Stimulated activated CD8-positive, alpha-beta memory T cell treated with anti-CD3 and anti-CD28 coated beads, Interleukin-7, amount 100 ng/mL, for 48 hours (primary cell): Measurements from ENCODE around the gene ACP1.

Source experiments
- DNase-seq, 2 donors: peaks; one replicate each; pipeline ENCODE4 v3.0.0-alpha.2; 2020; ENCODE audit warnings: low read depth in 1 of 2; ENCODE audit errors: extremely low read depth in 1 of 2

Gene ACP1

GRCh38 chr2:279956-280649, 15.4 kb downstream of the ACP1 start:
- no peak for DNase-seq

- no peak for DNase-seq
Measured at GRCh38 chr2:280650-281110, 15.9 kb downstream of the ACP1 start.

GRCh38 chr2:281381-281780, 16.6 kb downstream of the ACP1 start:
- no peak for DNase-seq

GRCh38 chr2:282371-283263, 17.9 kb downstream of the ACP1 start:
- no peak for DNase-seq

- no peak for DNase-seq
Measured at GRCh38 chr2:283996-284794, 19.4 kb downstream of the ACP1 start.

GRCh38 chr2:284896-285492, 20.2 kb downstream of the ACP1 start:
- no peak for DNase-seq

GRCh38 chr2:285531-285930, 20.8 kb downstream of the ACP1 start:
- DNase-seq = no peak

- no peak for DNase-seq
Measured at GRCh38 chr2:286035-286434, 21.3 kb downstream of the ACP1 start.

- DNase-seq = no peak
Measured at GRCh38 chr2:286774-287392, 22.1 kb downstream of the ACP1 start.

GRCh38 chr2:287471-287885, 22.7 kb downstream of the ACP1 start:
- DNase-seq = no peak

- no peak for DNase-seq
Measured at GRCh38 chr2:287911-288757, 23.4 kb downstream of the ACP1 start, which contains the start of gene ALKAL2. Gene ALKAL2, minus strand, starts transcription at chr2:288091. Its CDS starts 256 bp downstream, at chr2:287835.

- DNase-seq = no peak
Measured at GRCh38 chr2:288758-289361, 24.1 kb downstream of the ACP1 start.

- DNase-seq = no peak
Measured at GRCh38 chr2:289362-290089, 24.8 kb downstream of the ACP1 start.

- DNase-seq = peak in 1 of 2 donors; percentile 24
Measured at GRCh38 chr2:290090-290722, 25.5 kb downstream of the ACP1 start.

- DNase-seq = no peak
Measured at GRCh38 chr2:295090-295489, 30.3 kb downstream of the ACP1 start.

GRCh38 chr2:296354-296753, 31.6 kb downstream of the ACP1 start:
- DNase-seq = no peak

GRCh38 chr2:305366-305765, 40.6 kb downstream of the ACP1 start:
- DNase-seq = no peak
